ENCODE data around the gene ATP9A. TPM values are rescaled to one million over a fixed set of nuclear protein-coding genes. Genes with fewer than 3 reads are reported as not detected.

ATP9A gene
- total and polyA plus RNA-seq, 12 donors = 3.4 to 32.1 (median 24.6) TPM

GRCh38 chr20:51573576-51574243, 194.5 kb downstream of the ATP9A start:
- Histone ChIP-seq H3K4me3 (no peak overlapping the region), H3K4me1 (peaks cover 0 to 32% (median 16%) of the 10 kb centered on the region in 9 donors), H3K36me3 (no peaks in the 10 kb centered on the region), H3K9me3 (peaks cover 0 to 12% (median 0%) of the 10 kb centered on the region in 11 donors), H3K27ac (no peak overlapping the region), H3K27me3 (no peaks in the 10 kb centered on the region)
- ATAC-seq = peak in 4 of 8 donors; percentile 27 to 40 (median 32)
- DNase-seq = peak in 1 of 2 donors; percentile 18
- no peak for TF ChIP-seq CTCF (IDR thresholded peaks at IDR 0.05)
- 56 to 64% methylated on average over 8 of the region's 8 CpGs for WGBS, 2 donors
- intact Hi-C loops (cut with DNase I) = loop anchor here in 1 of 10 donors (5.0 kb wide), 1 partner anchor 126 kb away; no protein-coding TSS in a partner anchor

GRCh38 chr20:51571460-51571794, 196.8 kb downstream of the ATP9A start:
- intact Hi-C loops (cut with DNase I) = loop anchor here in 1 of 10 donors (5.0 kb wide), 1 partner anchor 124 kb away; no protein-coding TSS in a partner anchor
- Histone ChIP-seq H3K27me3 (no peaks in the 10 kb centered on the region), H3K4me1 (peaks cover 0 to 32% (median 16%) of the 10 kb centered on the region in 9 donors), H3K9me3 (peaks cover 0 to 12% (median 0%) of the 10 kb centered on the region in 11 donors), H3K27ac (peak overlapping the region in 4 of 10 donors; percentile 83 to 91 (median 90)), H3K36me3 (no peaks in the 10 kb centered on the region), H3K4me3 (no peak overlapping the region)
- ATAC-seq (no peak), DNase-seq (no peak)
- WGBS, 2 donors = 75 to 90% methylated on average over 4 of the region's 4 CpGs
- TF ChIP-seq CTCF (IDR thresholded peaks at IDR 0.05) = no peak

GRCh38 chr20:51570739-51571459, 197.3 kb downstream of the ATP9A start:
- intact Hi-C loops (cut with DNase I) = loop anchor here in 1 of 10 donors (5.0 kb wide), 1 partner anchor 124 kb away; no protein-coding TSS in a partner anchor

More at GRCh38 chr20:51570739-51571459, 197.3 kb downstream of the ATP9A start:
- peak overlapping the region; percentile 44 to 91 (median 80) for H3K27ac ChIP-seq
- DNase-seq (peak; percentile 40 to 67), ATAC-seq (peak; percentile 61 to 87 (median 78))
- peak overlapping the region in 7 of 10 donors; percentile 9 to 43 (median 34) for H3K4me3 ChIP-seq
- no peak for TF ChIP-seq CTCF (IDR thresholded peaks at IDR 0.05)
- peaks cover 0 to 35% (median 16%) of the 10 kb centered on the region in 9 donors for H3K4me1 ChIP-seq
- WGBS, 2 donors = 13 to 15% methylated on average over 16 of the region's 16 CpGs
- H3K27me3 ChIP-seq = no peaks in the 10 kb centered on the region
- no peaks in the 10 kb centered on the region for H3K36me3 ChIP-seq
- peaks cover 0 to 12% (median 0%) of the 10 kb centered on the region in 11 donors for H3K9me3 ChIP-seq
